GM21786 (cell line): Measurements from ENCODE around the gene GOPC.

Source experiments
- ATAC-seq: cut with Tn5 transposase; IDR thresholded peaks from one replicate; pipeline ENCODE4 v1.9.1; 2021; ENCODE audit not compliant: unreplicated experiment

Gene GOPC

DNA sequence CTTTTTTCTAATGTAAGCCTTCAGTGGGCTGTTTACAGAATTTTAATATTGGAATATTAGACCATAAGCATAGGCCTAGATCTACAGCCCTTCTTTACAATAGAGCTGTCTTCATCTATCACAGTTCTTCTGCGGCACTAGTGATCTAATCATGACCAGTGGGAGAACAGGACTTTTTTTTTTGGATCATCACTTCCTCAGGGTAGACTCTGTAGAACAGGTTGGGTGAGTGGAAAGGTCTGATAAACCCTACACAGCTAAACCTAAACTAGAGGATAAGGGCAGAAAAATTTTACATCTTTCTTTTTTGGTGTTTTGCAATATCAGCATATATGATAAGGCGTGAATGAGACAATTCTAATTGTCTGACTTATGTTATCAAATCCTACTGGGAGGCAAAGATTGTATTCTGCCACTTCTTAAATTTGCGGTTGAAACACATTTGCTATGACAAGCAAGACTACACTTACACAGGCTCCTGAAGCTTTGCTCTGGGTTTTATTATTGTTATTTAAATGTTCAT, 52.2 kb downstream of the GOPC start:
- ATAC-seq: no peak

GRCh38 chr6:117549611-117550010, 52.7 kb downstream of the GOPC start:
- ATAC-seq: no peak

DNA sequence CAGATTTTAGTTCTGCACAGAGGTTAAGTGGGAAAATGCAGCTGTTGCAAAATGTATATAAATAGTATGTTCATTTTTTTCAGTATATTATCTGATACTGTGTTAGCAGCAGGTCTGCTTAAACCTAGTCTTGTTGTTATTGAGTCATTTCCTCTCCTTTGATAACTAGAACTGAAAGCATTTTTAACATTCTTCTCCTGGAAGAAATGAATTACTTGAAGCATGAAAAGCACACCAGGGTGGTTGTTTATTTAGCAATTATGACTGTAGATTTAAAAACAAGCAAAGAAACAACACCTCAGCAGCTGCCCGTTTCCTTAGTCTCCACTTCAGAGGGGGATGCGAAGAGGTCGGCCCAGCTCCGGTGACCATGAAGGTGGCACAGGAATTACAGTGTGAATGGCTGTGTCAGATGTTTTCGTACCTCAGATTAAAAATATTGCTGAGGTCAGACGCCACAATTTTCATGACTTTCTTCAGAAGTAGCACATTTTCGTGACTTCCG, 53.5 kb downstream of the GOPC start:
- ATAC-seq: no peak

- ATAC-seq: peak; percentile 72
Measured at GRCh38 chr6:117547688-117548621, 54.4 kb downstream of the GOPC start.

GRCh38 chr6:117546674-117547073, 55.6 kb downstream of the GOPC start:
- ATAC-seq: no peak

- ATAC-seq: no peak
Measured at GRCh38 chr6:117545161-117545595, 57.1 kb downstream of the GOPC start.

- ATAC-seq: no peak
Measured at GRCh38 chr6:117544716-117545115, 57.6 kb downstream of the GOPC start.

GRCh38 chr6:117542493-117542892, 59.8 kb downstream of the GOPC start:
- no peak for ATAC-seq

DNA sequence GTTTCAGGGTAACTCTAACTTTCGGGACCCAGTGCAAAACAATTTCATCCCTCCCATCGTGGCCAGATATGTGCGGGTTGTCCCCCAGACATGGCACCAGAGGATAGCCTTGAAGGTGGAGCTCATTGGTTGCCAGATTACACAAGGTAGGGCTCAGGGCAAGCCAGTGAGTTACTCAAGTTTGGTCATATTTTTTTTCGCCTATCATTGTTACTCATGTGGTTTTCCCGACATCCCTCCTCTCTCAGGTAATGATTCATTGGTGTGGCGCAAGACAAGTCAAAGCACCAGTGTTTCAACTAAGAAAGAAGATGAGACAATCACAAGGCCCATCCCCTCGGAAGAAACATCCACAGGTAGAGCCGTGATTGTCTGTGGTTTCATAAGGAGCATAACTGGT, 61.6 kb downstream of the GOPC start:
- ATAC-seq: no peak

DNA sequence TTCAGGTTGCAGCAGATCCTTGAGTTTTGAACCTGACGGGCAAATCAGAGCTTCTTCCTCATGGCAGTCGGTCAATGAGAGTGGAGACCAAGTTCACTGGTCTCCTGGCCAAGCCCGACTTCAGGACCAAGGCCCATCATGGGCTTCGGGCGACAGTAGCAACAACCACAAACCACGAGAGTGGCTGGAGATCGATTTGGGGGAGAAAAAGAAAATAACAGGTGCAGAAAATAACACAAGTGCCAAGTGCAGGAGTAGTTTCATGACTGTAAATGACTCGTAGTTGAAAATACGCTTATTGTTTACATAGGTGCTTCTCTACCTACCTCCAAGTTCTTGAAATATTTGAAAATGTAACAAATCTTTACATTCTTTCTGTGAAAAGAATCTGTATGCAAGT, 63.7 kb downstream of the GOPC start:
- no peak for ATAC-seq

DNA sequence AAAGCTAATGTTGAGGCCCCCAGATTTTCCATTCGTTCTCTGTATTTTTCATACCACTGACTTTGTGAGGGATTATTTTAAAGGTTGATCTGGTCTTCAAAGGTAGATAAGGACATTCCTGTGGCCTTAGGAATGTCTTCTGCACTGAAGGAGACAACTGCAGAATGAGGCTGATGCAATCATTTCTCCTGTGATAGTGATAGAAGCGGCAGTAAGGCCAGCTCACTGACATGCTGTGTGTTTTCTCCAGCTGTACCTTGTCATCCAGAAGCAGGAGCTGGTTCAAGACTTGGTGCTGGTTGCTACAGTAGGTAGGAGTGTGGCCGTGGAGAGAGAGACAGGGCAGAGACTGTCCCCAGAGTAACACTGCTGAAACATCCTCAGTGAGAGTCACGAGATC, 66.0 kb downstream of the GOPC start:
- ATAC-seq: no peak

DNA sequence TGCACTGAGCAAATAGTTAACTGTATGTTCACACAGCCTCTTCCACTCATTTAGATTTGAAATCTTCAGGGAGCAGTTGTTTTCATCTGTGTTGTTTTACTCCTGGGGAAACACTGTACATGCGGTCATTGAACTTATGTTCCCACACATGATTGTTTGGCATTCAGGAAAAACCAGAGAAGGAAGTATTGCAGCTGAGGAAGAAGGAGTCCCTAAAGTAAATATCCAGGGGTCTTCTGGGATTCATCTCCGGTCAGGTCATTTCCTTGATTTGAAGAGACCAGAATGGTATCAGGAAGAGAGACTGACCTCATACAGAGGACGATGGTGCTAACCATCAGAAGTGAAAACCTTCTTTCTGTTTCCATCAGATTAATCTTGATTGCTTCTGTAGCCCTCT, 67.3 kb downstream of the GOPC start:
- ATAC-seq: no peak

DNA sequence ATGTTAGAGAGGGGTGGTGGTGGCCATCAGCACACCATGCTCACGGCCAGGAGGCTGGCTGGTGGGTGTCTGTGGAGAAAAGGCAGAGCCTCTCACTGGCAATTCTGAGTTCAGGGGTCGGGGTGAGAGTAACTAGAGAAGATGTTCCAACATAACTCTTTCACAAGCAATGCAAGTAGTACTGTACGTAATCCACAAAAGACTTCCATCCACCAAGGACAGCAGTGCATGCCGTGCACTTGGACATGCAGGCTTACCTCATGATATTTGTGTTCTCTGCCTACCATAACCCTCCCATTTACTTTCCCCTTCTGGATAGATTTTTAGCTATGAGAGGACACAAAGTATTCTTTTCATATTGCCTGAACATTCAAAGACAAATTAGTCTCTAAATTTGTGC, 68.5 kb downstream of the GOPC start:
- no peak for ATAC-seq

- no peak for ATAC-seq
Measured at GRCh38 chr6:117531809-117532725, 70.2 kb downstream of the GOPC start.

GRCh38 chr6:117531346-117531745, 71.0 kb downstream of the GOPC start:
- no peak for ATAC-seq

GRCh38 chr6:117530467-117531242, 71.7 kb downstream of the GOPC start:
- ATAC-seq: no peak

DNA sequence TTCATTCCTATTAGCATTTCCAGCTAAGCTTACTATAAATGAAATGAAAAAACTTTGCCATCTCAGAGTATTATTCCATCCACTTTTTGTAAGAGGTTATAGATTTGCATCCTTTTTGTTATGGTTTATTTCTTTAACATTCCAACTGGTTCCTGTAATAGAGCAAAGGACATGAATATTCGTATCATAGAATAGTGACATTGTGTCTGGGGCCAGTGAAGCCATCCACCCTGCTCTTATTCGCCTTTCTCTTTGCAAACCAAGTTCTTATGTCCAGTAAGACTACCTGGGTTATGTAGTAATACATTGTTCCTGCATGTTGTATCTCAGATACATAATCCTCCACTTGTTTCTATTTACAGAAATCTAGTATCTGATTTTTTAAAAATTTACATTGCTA, 76.7 kb downstream of the GOPC start:
- ATAC-seq: no peak

- ATAC-seq: no peak
Measured at GRCh38 chr6:117521791-117522502, 80.4 kb downstream of the GOPC start.

GRCh38 chr6:117520603-117521395, 81.5 kb downstream of the GOPC start:
- ATAC-seq: no peak
